Activated naive CD8-positive, alpha-beta T cell treated with anti-CD3 and anti-CD28 coated beads, Interleukin-2, amount 10 ng/mL, durations not matched to agents 7 days and 5 days (primary cell): ENCODE results near the gene LRRC23. TPM values are rescaled to one million over a fixed set of nuclear protein-coding genes. Genes with fewer than 3 reads are reported as not detected.
"Not testable (repeated sequence)": the region's sequence is repeated elsewhere in the genome, so short reads cannot be mapped to it uniquely, and the experiment has no call there.

Experiments
- ATAC-seq: fragments of 150-1000 bp; cut with Tn5 transposase; one replicate; pipeline ENCODE4 v1.10.0; 2021; ENCODE audit warnings: low read depth, moderate library complexity
- POLR2A ChIA-PET: fragments of 350-600 bp; sonication (Branson Sonifier 250); formaldehyde crosslinking; loops from one replicate; lab custom pipeline; 2021; ENCODE audit warnings: antibody characterized with exemption; lab: Charles Lee
- DNase-seq: peaks from one replicate; pipeline ENCODE4 v3.0.0; 2021
- H3K27ac Mint-ChIP-seq: one replicate; pipeline ENCODE4 v1.8.0; 2022; ENCODE audit warnings: mild to moderate bottlenecking, mixed read lengths
- H3K27me3 Mint-ChIP-seq: one replicate; pipeline ENCODE4 v1.8.0; 2022; ENCODE audit warnings: mild to moderate bottlenecking, moderate library complexity, mixed read lengths
- H3K36me3 Mint-ChIP-seq: one replicate; pipeline ENCODE4 v1.8.0; 2021; ENCODE audit warnings: mild to moderate bottlenecking, mixed read lengths
- H3K4me1 Mint-ChIP-seq: one replicate; pipeline ENCODE4 v1.8.0; 2021; ENCODE audit warnings: mixed read lengths
- H3K4me3 Mint-ChIP-seq: one replicate; pipeline ENCODE4 v1.8.0; 2022; ENCODE audit warnings: mild to moderate bottlenecking, moderate library complexity, mixed read lengths
- H3K9me3 Mint-ChIP-seq: one replicate; pipeline ENCODE4 v1.8.0; 2021; ENCODE audit warnings: mixed read lengths
- total RNA-seq, 2 experiments: library from RNA; stranded (reverse); gene quantifications; one replicate each; pipeline ENCODE4 v1.2.3, GENCODE V29; 2021

Gene LRRC23
- total RNA-seq, 2 experiments from 2014 or later = 8.1 to 8.3 TPM

- Mint-ChIP-seq H3K9me3 (no peaks in the 10 kb centered on the region), H3K4me3 (peak within 1 kb of the TSS; percentile 95), H3K36me3 (peaks cover 38% of the 10 kb centered on the region), H3K27ac (peak within 1 kb of the TSS; percentile 96), H3K4me1 (peaks cover 39% of the 10 kb centered on the region), H3K27me3 (no peaks in the 10 kb centered on the region)
- DNase-seq (peak; percentile 85), ATAC-seq (peak; percentile 65)
- POLR2A ChIA-PET = interaction anchor here (0.7 to 7.5 kb wide), 25 partner anchors 14 to 241 kb away, joined by 3 to 106 read pairs (median 4); partner anchors contain the start of genes C12orf57, CDCA3, COPS7A and ENO2
These were observed 37.0 kb upstream of the LRRC23 start, which contains the start of gene TPI1 for GRCh38 chr12:6867413-6868210. Gene TPI1 (plus strand): TSS chr12:6867531. CDS start chr12:6867567, 36 bp downstream.

- peaks cover 39% of the 10 kb centered on the region for H3K4me1 Mint-ChIP-seq
- POLR2A ChIA-PET = interaction anchor here (0.7 to 7.5 kb wide), 19 partner anchors 16 to 240 kb away, joined by 3 to 106 read pairs (median 6); partner anchors contain the start of genes C12orf57, CDCA3, COPS7A and ENO2
- no peaks in the 10 kb centered on the region for H3K27me3 Mint-ChIP-seq
- peaks cover 36% of the 10 kb centered on the region for H3K36me3 Mint-ChIP-seq
- no peak for DNase-seq
- H3K9me3 Mint-ChIP-seq = no peaks in the 10 kb centered on the region
- peak overlapping the region; percentile 78 for H3K27ac Mint-ChIP-seq
- peak; percentile 0 for ATAC-seq
- peak overlapping the region; percentile 95 for H3K4me3 Mint-ChIP-seq
These were observed 36.2 kb upstream of the LRRC23 start for GRCh38 chr12:6868211-6869048.

GRCh38 chr12:6869049-6870021, 35.3 kb upstream of the LRRC23 start:
- DNase-seq = peak; percentile 83
- Mint-ChIP-seq H3K9me3 (no peaks in the 10 kb centered on the region), H3K4me1 (peaks cover 42% of the 10 kb centered on the region), H3K4me3 (peak overlapping the region; percentile 95), H3K36me3 (peaks cover 36% of the 10 kb centered on the region), H3K27me3 (no peaks in the 10 kb centered on the region), H3K27ac (peak overlapping the region; percentile 78)
- POLR2A ChIA-PET = interaction anchor here (0.5 to 7.5 kb wide), 18 partner anchors 10 to 239 kb away, joined by 3 to 106 read pairs (median 5); partner anchors contain the start of genes C12orf57, CDCA3, COPS7A and ENO2
- ATAC-seq = no peak

GRCh38 chr12:6870304-6870703, 34.3 kb upstream of the LRRC23 start:
- not testable (repeated sequence) for ATAC-seq, H3K9me3 Mint-ChIP-seq, DNase-seq, H3K27me3 Mint-ChIP-seq
- POLR2A ChIA-PET = interaction anchor here (0.7 to 4.6 kb wide), 4 partner anchors 12 to 148 kb away, joined by 3 to 27 read pairs (median 8); partner anchors contain the start of gene LPCAT3
- peak overlapping the region; percentile 94 for H3K4me3 Mint-ChIP-seq
- H3K4me1 Mint-ChIP-seq = peaks cover 44% of the 10 kb centered on the region
- peaks cover 31% of the 10 kb centered on the region for H3K36me3 Mint-ChIP-seq
- peak overlapping the region; percentile 63 for H3K27ac Mint-ChIP-seq

GRCh38 chr12:6871052-6871957, 33.3 kb upstream of the LRRC23 start:
- H3K4me1 Mint-ChIP-seq = peaks cover 48% of the 10 kb centered on the region
- ATAC-seq (peak; percentile 16), DNase-seq (peak; percentile 56)
- H3K36me3 Mint-ChIP-seq = peaks cover 35% of the 10 kb centered on the region
- POLR2A ChIA-PET = interaction anchor here (0.6 to 4.7 kb wide), 11 partner anchors 11 to 237 kb away, joined by 3 to 78 read pairs (median 17); partner anchors contain the start of genes C12orf57, CDCA3, ENO2 and LPCAT3
- no peaks in the 10 kb centered on the region for H3K9me3 Mint-ChIP-seq
- peak overlapping the region; percentile 93 for H3K27ac Mint-ChIP-seq
- H3K27me3 Mint-ChIP-seq = no peaks in the 10 kb centered on the region
- peak overlapping the region; percentile 94 for H3K4me3 Mint-ChIP-seq

- ATAC-seq (peak; percentile 27), DNase-seq (peak; percentile 95)
- POLR2A ChIA-PET = interaction anchor here (0.6 to 4.7 kb wide), 28 partner anchors 10 to 409 kb away, joined by 3 to 78 read pairs (median 5); partner anchors contain the start of genes C12orf57, CDCA3, COPS7A and ENO2
- Mint-ChIP-seq H3K4me3 (peak overlapping the region; percentile 94), H3K9me3 (no peaks in the 10 kb centered on the region), H3K27me3 (no peaks in the 10 kb centered on the region), H3K27ac (peak overlapping the region; percentile 93), H3K36me3 (peaks cover 37% of the 10 kb centered on the region), H3K4me1 (peaks cover 48% of the 10 kb centered on the region)
These were observed 32.3 kb upstream of the LRRC23 start for GRCh38 chr12:6872073-6873048.

GRCh38 chr12:6873094-6874014, 31.3 kb upstream of the LRRC23 start, which contains the start of gene SPSB2:
Gene SPSB2 (minus strand): TSS chr12:6873303. CDS start chr12:6872901, 402 bp downstream.
- Mint-ChIP-seq H3K36me3 (peaks cover 32% of the 10 kb centered on the region), H3K9me3 (no peaks in the 10 kb centered on the region), H3K4me1 (peaks cover 48% of the 10 kb centered on the region), H3K27ac (peak within 1 kb of the TSS; percentile 93), H3K4me3 (peak within 1 kb of the TSS; percentile 94), H3K27me3 (no peaks in the 10 kb centered on the region)
- POLR2A ChIA-PET = interaction anchor here (0.6 to 4.7 kb wide), 28 partner anchors 9 to 410 kb away, joined by 3 to 78 read pairs (median 5); partner anchors contain the start of genes C12orf57, CDCA3, COPS7A and ENO2
- DNase-seq (peak; percentile 100), ATAC-seq (peak; percentile 78)

- POLR2A ChIA-PET = interaction anchor here (0.6 to 4.7 kb wide), 8 partner anchors 18 to 323 kb away, joined by 3 to 78 read pairs (median 26); partner anchors contain the start of genes C12orf57, CDCA3, LRRC23 and PTPN6
- not testable (repeated sequence) for H3K9me3 Mint-ChIP-seq, DNase-seq, ATAC-seq, H3K27me3 Mint-ChIP-seq
- Mint-ChIP-seq H3K36me3 (peaks cover 26% of the 10 kb centered on the region), H3K27ac (peak overlapping the region; percentile 89), H3K4me1 (peaks cover 44% of the 10 kb centered on the region), H3K4me3 (peak overlapping the region; percentile 94)
These were observed 30.6 kb upstream of the LRRC23 start for GRCh38 chr12:6874015-6874368.

GRCh38 chr12:6879824-6880223, 24.8 kb upstream of the LRRC23 start:
- not testable (repeated sequence) for H3K27ac Mint-ChIP-seq, H3K27me3 Mint-ChIP-seq, DNase-seq, ATAC-seq, H3K4me3 Mint-ChIP-seq, H3K4me1 Mint-ChIP-seq, H3K9me3 Mint-ChIP-seq
- POLR2A ChIA-PET = interaction anchor here (3.4 kb wide), 1 partner anchor 11 kb away, joined by 14 read pairs; no protein-coding TSS in a partner anchor
- peaks cover 15% of the 10 kb centered on the region for H3K36me3 Mint-ChIP-seq
